Endodermal cell (in vitro differentiated cells): ENCODE data around the gene GLYATL1. TPM values are rescaled to one million over a fixed set of nuclear protein-coding genes. Genes with fewer than 3 reads are reported as not detected.

Experiments used
- DNase-seq: peaks from one replicate; pipeline ENCODE4 v3.0.0-alpha.2; 2017
- H3K27ac ChIP-seq: 2 replicates; pipeline ENCODE4 v1.5.1; 2013; ENCODE audit warnings: mild to moderate bottlenecking, low read depth, low read length, moderate library complexity
- H3K27me3 ChIP-seq: 2 replicates; pipeline ENCODE4 v1.6.1; 2013; ENCODE audit warnings: mild to moderate bottlenecking, low read length, moderate library complexity; ENCODE audit not compliant: insufficient read depth, control insufficient read depth, poor library complexity, severe bottlenecking
- H3K36me3 ChIP-seq: 2 replicates; pipeline ENCODE4 v1.7.0; 2013; ENCODE audit warnings: mild to moderate bottlenecking, low read length, moderate library complexity; ENCODE audit not compliant: control insufficient read depth, insufficient read depth
- H3K4me1 ChIP-seq: one replicate; pipeline ENCODE4 v1.7.0; 2013; ENCODE audit warnings: low read length; ENCODE audit not compliant: control insufficient read depth, insufficient read depth
- H3K4me3 ChIP-seq: 2 replicates; pipeline ENCODE4 v1.5.1; 2013; ENCODE audit warnings: mild to moderate bottlenecking, low read length, moderate library complexity
- H3K9ac ChIP-seq: 2 replicates; pipeline ENCODE4 v1.6.1; 2013; ENCODE audit warnings: mild to moderate bottlenecking, low read length, moderate library complexity; ENCODE audit not compliant: poor library complexity, severe bottlenecking; ENCODE audit errors: extremely low read depth
- H3K9me3 ChIP-seq: 2 replicates; pipeline ENCODE4 v1.6.1; 2013; ENCODE audit warnings: mild to moderate bottlenecking, low read length, moderate library complexity; ENCODE audit not compliant: control insufficient read depth
- H3K27ac Mint-ChIP-seq: 2 replicates; pipeline ENCODE4 v1.8.0; 2020; ENCODE audit warnings: mixed read lengths
- H3K27me3 Mint-ChIP-seq: 2 replicates; pipeline ENCODE4 v1.8.0; 2021; ENCODE audit warnings: mild to moderate bottlenecking, mixed read lengths; ENCODE audit not compliant: insufficient read depth
- H3K36me3 Mint-ChIP-seq: 2 replicates; pipeline ENCODE4 v1.8.0; 2020; ENCODE audit warnings: low read depth, mixed read lengths
- H3K4me1 Mint-ChIP-seq: 2 replicates; pipeline ENCODE4 v1.8.0; 2020; ENCODE audit warnings: mixed read lengths
- H3K4me3 Mint-ChIP-seq: 2 replicates; pipeline ENCODE4 v1.8.0; 2020; ENCODE audit warnings: mild to moderate bottlenecking, moderate library complexity, mixed read lengths
- H3K9me3 Mint-ChIP-seq: 2 replicates; pipeline ENCODE4 v1.8.0; 2020; ENCODE audit warnings: mild to moderate bottlenecking, mixed read lengths
- CTCF ChIP-seq: fragments of 200-600 bp; sonication (generic); conservative IDR thresholded peaks from 2 replicates; pipeline ENCODE4 v1.5.0; 2021; ENCODE audit warnings: antibody characterized with exemption, mild to moderate bottlenecking
- WGBS, 2 experiments: methylation state at CpG; one replicate each; pipeline versions ENCODE4 v1.1.5 to v1.1.7; 2013; ENCODE audit warnings: missing lambda C conversion rate in 2 of 2, mixed read lengths in 1 of 2; ENCODE audit not compliant: insufficient coverage in 1 of 2, insufficient read length in 1 of 2; 5-methylcytosine and 5-hydroxymethylcytosine counted together
- total RNA-seq, 2 donors: library from RNA; stranded (reverse); fragmentation: NEBNext Ultra II Directional in 1 of 2; extraction: Animal tissue kit (Norgen Biotek cat#: 25700) in 1 of 2; gene quantifications; 2 replicates in 1 of 2; 3 replicates in 1 of 2; pipeline ENCODE4 v1.2.1, GENCODE V29; 2021

Gene GLYATL1
- total RNA-seq, 2 donors from 2014 or later, result 5.0 to 12.5 TPM

DNA sequence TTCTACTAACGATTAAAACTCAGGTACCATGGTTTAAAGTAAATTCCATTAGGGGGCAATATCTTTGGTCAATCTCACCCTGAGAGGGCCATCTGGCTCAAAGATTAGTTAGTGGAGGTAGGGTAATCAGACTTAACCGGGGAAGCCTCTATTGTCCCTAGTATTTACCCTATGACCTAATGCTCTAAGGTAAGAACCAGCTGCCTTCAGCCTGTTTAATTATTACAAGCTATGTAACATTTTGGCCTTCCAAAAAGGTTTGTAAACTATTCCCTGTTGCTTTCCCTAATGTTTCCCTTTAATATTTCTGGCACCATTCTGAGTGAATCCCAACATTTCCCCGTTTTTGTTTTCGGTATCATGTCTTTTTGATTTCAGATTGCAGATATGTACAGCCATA lies 15.1 kb upstream of the GLYATL1 start:
- Mint-ChIP-seq H3K27me3 (no peaks in the 10 kb centered on the region), H3K27ac (peak overlapping the region; percentile 95), H3K9me3 (no peaks in the 10 kb centered on the region), H3K4me1 (peaks cover 50% of the 10 kb centered on the region), H3K4me3 (peak overlapping the region; percentile 37), H3K36me3 (no peaks in the 10 kb centered on the region)
- Histone ChIP-seq H3K9ac (peak overlapping the region; percentile 70), H3K4me3 (peak overlapping the region; percentile 62), H3K27ac (no peak overlapping the region), H3K4me1 (peaks cover 8% of the 10 kb centered on the region), H3K27me3 (no peaks in the 10 kb centered on the region), H3K9me3 (no peaks in the 10 kb centered on the region), H3K36me3 (no peaks in the 10 kb centered on the region)
- WGBS, 2 experiments, result 55 to 60% methylated on average over 2 to 4 of the region's 4 CpGs
- no peak for TF ChIP-seq CTCF
- DNase-seq, result no peak

DNA sequence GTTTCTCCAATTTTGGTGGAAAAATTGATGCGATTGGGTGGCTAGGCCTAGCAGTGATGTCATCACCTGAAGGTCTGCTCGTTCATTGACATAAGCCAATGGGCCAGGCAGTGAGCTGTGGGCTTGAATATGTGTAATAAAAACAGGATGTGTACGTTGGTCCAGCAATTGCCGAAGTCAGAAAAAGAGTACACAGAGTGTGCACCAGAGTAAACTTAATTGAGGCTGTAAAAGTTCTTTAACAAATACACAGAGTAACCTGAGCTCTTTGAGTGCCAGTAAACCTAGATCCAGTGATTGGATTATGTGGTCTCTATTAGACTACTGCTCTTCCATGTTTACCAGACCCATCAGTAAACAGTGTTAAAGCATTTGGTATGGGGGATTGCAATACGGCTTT lies 13.0 kb upstream of the GLYATL1 start:
- TF ChIP-seq CTCF, result no peak
- H3K27me3 Mint-ChIP-seq, result no peaks in the 10 kb centered on the region
- 88 to 89% methylated on average over 4 to 5 of the region's 5 CpGs for WGBS, 2 experiments
- H3K27me3 ChIP-seq, result no peaks in the 10 kb centered on the region
- H3K27ac Mint-ChIP-seq, result peak overlapping the region; percentile 52
- no peak for DNase-seq
- H3K36me3 ChIP-seq, result no peaks in the 10 kb centered on the region
- H3K9ac ChIP-seq, result no peak overlapping the region
- H3K4me1 Mint-ChIP-seq, result peaks cover 56% of the 10 kb centered on the region
- H3K4me3 Mint-ChIP-seq, result no peak overlapping the region
- H3K9me3 ChIP-seq, result peaks cover 4% of the 10 kb centered on the region
- no peak overlapping the region for H3K27ac ChIP-seq
- no peaks in the 10 kb centered on the region for H3K36me3 Mint-ChIP-seq
- H3K4me1 ChIP-seq, result peaks cover 8% of the 10 kb centered on the region
- H3K4me3 ChIP-seq, result peak overlapping the region; percentile 68
- H3K9me3 Mint-ChIP-seq, result no peaks in the 10 kb centered on the region

- Histone ChIP-seq H3K9ac (peak overlapping the region; percentile 2), H3K4me1 (peaks cover 8% of the 10 kb centered on the region), H3K27me3 (no peaks in the 10 kb centered on the region), H3K4me3 (peak overlapping the region; percentile 68), H3K36me3 (no peaks in the 10 kb centered on the region), H3K9me3 (peaks cover 4% of the 10 kb centered on the region), H3K27ac (no peak overlapping the region)
- Mint-ChIP-seq H3K9me3 (no peaks in the 10 kb centered on the region), H3K4me3 (peak overlapping the region; percentile 62), H3K4me1 (peaks cover 56% of the 10 kb centered on the region), H3K27me3 (no peaks in the 10 kb centered on the region), H3K27ac (peak overlapping the region; percentile 93), H3K36me3 (no peaks in the 10 kb centered on the region)
- DNase-seq, result no peak
- 85 to 100% methylated on average over 1 of the region's 1 CpG for whole genome bisulfite sequencing, 2 experiments
- no peak for TF ChIP-seq CTCF
Observed at GRCh38 chr11:58926695-58927094, 12.6 kb upstream of the GLYATL1 start.
